Cardiac fibroblast (primary cell): ENCODE results near the gene TRAF3IP3.

Experiments used
- DNase-seq, 2 donors: peaks; one replicate each; pipeline versions ENCODE4 v3.0.0 to v3.0.0-alpha.2; 2010; ENCODE audit warnings: low read depth in 2 of 2
- H3K4me3 ChIP-seq, 2 donors: replicated peaks in 1 of 2; 1 replicate in 1 of 2; 2 replicates in 1 of 2; pipeline ENCODE4 v1.5.1; 2011; ENCODE audit warnings: low read depth in 2 of 2, low read length in 2 of 2, mild to moderate bottlenecking in 2 of 2, moderate library complexity in 1 of 2
- TF ChIP-seq, protein P1 (sequence below): IDR thresholded peaks from one replicate; pipeline ENCODE4 v1.5.1; 2011; ENCODE audit warnings: low read depth, mild to moderate bottlenecking, low read length, inconsistent platforms

Gene TRAF3IP3

DNA sequence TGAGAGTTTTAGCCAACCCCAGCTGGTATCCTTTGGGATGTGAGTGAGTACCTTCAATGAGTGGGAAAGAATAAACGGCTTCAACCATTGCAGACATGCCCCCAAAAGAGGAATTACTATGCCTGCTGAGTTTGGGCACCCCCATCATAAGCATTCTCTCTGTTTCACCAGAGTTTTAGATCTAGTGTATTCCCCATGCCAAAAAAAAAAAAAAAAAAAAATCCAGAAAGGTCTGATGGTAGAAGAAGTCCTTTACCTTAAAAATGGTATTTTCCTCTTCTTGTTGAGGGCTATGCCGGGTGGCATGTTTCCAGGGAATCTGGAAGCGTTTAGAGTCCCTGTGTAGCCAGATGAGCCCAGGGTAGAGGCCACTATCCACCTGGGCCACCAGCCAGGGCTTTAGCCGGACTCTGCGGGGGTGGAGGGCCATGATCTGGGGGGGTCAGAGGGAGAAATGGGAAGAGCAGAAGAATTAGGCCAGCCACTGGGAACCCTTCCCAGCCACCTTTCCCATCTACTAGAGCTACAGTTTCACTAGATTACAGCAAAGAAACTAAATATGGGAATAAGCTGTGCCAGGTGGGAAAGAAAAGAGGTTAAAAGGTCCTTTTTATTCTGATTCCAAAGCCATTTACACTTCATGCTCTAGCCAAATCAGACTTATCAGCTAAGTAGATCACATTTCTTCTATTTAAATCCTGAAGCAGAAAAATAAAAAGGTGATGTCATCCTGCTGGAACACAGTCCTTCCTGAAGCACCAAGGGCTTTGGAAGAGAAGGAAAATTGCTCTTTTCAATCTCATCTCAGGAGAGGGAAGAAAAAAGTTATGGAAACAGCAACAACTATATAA lies 45.4 kb downstream of the TRAF3IP3 start:
- peak in 1 of 2 donors; percentile 13 for DNase-seq
- no peak overlapping the region for H3K4me3 ChIP-seq
- TF ChIP-seq, protein P1, sequence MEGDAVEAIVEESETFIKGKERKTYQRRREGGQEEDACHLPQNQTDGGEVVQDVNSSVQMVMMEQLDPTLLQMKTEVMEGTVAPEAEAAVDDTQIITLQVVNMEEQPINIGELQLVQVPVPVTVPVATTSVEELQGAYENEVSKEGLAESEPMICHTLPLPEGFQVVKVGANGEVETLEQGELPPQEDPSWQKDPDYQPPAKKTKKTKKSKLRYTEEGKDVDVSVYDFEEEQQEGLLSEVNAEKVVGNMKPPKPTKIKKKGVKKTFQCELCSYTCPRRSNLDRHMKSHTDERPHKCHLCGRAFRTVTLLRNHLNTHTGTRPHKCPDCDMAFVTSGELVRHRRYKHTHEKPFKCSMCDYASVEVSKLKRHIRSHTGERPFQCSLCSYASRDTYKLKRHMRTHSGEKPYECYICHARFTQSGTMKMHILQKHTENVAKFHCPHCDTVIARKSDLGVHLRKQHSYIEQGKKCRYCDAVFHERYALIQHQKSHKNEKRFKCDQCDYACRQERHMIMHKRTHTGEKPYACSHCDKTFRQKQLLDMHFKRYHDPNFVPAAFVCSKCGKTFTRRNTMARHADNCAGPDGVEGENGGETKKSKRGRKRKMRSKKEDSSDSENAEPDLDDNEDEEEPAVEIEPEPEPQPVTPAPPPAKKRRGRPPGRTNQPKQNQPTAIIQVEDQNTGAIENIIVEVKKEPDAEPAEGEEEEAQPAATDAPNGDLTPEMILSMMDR: no peak

DNA sequence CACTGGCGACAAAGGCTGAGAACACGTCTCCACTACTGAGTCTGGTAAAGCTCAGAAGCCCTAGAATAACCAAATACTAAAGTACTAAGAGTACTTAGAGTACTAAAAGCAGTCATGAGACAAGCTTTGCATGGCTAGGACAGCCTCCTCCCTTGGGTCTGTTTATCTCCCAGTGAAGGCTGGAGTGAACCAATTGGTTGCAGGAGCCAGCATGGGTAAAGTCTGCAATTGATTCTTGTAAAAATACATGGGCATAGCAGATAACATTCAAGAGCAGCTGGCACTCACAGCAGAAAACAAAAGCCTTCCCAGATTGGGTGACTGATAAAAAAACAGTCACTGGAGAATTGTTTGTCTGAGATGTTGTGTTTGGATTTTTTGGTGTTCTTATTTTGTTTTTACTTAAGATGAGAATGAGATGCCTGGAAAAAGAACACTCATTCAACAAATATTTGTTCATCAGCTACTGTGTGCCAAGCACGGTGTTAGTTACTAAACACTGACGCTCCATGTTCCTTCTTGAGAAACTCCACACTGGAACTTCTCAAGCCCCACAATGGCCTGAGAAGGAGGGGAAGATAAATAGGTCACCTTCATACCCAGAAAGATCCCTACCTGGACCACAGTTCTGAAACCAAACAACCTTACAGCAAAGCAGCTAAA lies 46.4 kb downstream of the TRAF3IP3 start:
- peak in 1 of 2 donors; percentile 19 for DNase-seq
- no peak overlapping the region for H3K4me3 ChIP-seq
- TF ChIP-seq, protein P1: no peak

DNA sequence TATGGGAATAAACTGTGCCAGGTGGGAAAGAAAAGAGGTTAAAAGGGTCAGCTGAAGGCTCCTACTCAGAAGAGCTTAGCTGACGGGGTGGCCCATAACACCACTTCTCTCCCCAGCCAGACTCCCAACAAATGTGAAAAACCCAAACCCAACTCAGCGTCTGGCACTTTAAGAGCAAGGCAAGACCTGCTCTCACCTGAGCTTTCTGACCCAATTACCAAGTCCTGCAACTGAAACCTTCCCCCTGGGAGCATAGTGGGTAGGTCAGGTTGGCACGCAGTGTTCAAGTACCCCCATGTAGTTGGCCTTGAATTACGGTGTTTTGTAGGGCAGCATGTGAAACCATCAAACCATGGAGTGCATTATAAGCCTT lies 46.9 kb downstream of the TRAF3IP3 start:
- no peak overlapping the region for H3K4me3 ChIP-seq

DNA sequence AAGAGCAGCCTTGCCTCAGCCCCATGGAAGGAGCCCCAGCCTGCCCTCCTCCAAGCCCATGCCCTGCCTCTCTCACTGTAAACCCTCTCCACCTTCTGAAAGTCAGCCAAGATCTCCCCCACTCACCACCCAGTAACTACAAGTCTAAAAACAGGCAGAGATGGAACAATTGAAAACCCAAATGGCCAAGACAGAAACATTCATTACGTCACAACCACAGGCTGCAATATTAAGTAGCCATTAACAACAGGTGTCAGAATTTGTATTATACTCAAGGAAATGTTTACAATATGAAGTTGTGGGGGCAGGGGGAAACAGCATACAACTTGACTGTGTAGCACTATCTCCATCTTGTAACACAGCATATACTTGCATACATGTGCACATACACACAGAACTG lies 47.7 kb downstream of the TRAF3IP3 start:
- TF ChIP-seq, protein P1: no peak
- H3K4me3 ChIP-seq: no peak overlapping the region
- no peak for DNase-seq

More for the DNA sequence above, 46.9 kb downstream of the TRAF3IP3 start:
- TF ChIP-seq, protein P1: no peak
- DNase-seq: no peak

DNA sequence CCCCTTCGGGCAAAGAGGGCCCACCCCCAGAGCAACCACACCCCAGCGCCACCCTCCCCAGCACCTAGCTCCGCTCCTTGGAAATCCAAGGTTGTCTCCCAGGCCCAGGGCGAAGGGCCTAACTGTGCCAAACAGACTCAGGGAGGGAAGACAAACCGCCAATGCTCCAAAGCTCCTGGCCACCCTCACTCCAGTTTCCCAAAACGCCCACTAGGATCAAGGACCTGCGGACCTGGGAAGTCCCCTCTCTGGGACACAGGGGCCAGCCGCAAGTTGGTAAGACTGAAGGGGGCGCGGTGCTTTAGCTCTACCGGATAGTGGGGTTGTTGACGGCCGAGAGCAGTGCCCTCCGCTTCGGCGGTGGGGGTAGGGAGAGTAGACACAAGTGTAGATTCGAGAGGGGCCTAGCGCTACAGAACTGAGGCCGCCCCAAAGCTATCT lies 49.5 kb downstream of the TRAF3IP3 start:
- H3K4me3 ChIP-seq: peak overlapping the region in 1 of 2 donors; percentile 41
- TF ChIP-seq, protein P1: no peak
- DNase-seq: no peak

DNA sequence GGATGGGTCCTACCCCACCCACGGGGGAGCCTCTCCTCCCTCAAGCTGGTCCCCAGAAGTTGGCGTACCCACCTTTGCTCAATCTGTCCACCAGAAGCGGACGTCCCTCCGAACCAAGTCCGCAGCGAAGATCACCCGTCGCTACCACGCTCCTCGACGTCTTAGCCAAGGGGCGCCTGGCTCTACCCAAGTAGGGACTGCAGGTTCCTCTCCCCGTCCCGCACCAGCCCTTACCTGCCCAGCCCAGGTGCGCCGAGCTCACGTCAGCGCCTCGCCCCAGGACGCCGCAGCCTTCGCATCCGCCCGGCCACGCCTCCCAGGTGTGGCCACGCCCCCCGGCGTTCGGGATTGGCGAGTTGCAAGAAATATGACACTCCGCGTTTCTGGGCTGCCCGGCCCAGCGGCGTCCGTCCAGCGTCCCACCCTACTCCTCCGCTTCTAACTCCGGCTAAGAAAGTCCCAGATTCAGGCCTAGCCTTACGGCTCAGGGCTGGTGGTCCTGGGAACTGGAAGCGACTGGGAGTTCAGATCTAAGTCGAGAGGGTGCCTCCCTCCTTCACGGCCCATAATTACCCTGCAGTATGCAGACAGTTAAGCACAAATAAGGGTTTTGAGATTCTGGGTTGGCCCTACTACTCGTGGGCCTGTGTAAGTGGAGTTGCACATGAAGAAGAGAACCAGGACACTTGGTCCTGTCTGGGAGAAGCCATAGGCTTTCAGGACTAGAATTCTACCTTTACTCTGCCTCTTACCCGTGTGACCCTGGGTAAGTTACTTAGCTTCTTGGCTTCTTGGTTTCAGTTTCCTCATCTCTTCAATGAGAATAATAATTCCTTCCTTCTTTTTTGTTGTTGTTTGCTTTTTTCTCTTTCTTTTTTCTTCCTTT lies 50.3 kb downstream of the TRAF3IP3 start, which contains the start of gene IRF6:
Gene IRF6 (minus strand): TSS at position 268 of the 886 bp plus-strand sequence. CDS start 4,729 bp downstream, outside the sequence.
- DNase-seq: peak; percentile 55 to 73
- H3K4me3 ChIP-seq: peak within 1 kb of the TSS; percentile 36 to 41
- TF ChIP-seq, protein P1: no peak
